SK-N-DZ (cell line): Measurements from ENCODE around the gene ZNF45. TPM values are rescaled to one million over a fixed set of nuclear protein-coding genes. Genes with fewer than 3 reads are reported as not detected.
A peak's percentile ranks its signal among the peaks of the same experiment; 100 is the strongest.
"Not testable (repeated sequence)": the region's sequence is repeated elsewhere in the genome, so short reads cannot be mapped to it uniquely, and the experiment has no call there.

ENCODE experiments used
- DNase-seq: peaks from one replicate; pipeline ENCODE4 v3.0.0-alpha.2; 2015; ENCODE audit warnings: low spot score
- polyA plus RNA-seq, 2 experiments: library from polyadenylated mRNA; depleted of rRNA; stranded (reverse); fragments of >200 nt; gene quantifications; 2 replicates each; pipeline ENCODE4 v1.2.3, GENCODE V29; 2014

Gene ZNF45
- polyA plus RNA-seq (2014; cell fraction: cytosol; rRNA removed) = 5.3 and 6.0 TPM in 2 replicates
- polyA plus RNA-seq (2014; cell fraction: nucleus; rRNA removed) = 8.5 and 11.6 TPM in 2 replicates

- DNase-seq = peak; percentile 87
Observed at GRCh38 chr19:43934985-43935708, at the start of gene ZNF45. TSS of gene ZNF45 (minus strand) at chr19:43935282. CDS start at chr19:43922185, 13,097 bp downstream.

GRCh38 chr19:43984687-43985000 lies 49.6 kb upstream of the ZNF45 start:
- no peak for DNase-seq

DNA sequence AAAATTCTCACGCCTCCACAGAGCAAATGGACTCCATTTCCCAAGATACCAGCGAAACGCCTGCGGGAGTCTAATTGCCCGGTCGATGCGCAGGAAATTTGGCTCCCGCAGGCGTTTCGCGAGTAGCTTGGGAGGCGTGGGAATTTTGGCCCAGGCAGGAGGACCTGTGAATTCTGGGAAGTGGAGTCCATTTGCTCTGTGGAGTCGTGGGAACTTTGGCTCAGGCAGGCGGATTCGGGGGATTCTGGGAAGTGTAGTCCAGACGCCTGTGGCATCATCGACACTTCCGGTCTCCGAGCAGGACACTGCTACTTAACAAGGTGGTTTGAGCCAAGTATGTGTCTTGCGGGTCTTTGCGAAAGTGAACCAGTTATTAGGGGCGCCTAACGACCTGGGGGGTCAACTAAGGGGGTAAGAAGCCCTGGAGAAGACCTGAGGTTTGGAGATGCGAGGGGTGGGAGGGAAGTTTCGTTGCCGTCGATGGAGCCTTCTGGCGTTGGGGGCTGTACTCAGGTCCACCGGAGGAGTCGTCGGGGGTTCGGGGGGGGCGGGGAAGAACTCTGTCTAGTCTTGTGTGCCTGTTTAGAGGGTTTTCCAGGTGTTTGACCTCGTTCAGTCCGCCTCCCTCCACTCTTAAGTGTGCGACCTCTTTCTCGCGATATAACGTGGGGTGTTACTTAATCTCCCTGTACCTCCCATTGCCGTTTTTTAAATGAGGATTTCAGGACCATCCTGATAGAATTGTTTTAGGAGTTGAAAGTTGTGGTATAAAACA lies 49.0 kb upstream of the ZNF45 start, which contains the start of gene ZNF155:
Gene ZNF155, plus strand, starts transcription at position 277 of the 775 bp plus-strand sequence. CDS start 4,356 bp downstream, outside the sequence.
- peak; percentile 97 for DNase-seq

GRCh38 chr19:43983544-43983911 lies 48.4 kb upstream of the ZNF45 start:
- no peak for DNase-seq

DNA sequence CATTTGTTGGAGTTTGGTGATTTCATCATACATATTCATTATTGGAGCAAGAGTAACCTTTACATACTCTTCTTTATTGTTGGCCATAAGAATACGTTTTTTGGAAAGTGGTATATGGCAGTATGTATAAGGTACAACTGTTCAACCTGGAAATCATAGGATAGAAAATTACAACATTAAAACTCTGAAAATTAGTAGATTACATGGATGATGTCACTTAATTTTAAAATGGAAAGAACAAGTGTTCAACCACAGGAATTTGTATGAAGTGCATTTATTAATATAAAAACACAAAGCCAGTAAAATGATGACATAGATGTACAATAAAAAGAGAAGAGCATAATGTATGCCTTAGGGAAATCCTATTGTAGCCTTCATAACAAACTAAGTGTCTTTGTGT lies 41.6 kb upstream of the ZNF45 start:
- DNase-seq = no peak

DNA sequence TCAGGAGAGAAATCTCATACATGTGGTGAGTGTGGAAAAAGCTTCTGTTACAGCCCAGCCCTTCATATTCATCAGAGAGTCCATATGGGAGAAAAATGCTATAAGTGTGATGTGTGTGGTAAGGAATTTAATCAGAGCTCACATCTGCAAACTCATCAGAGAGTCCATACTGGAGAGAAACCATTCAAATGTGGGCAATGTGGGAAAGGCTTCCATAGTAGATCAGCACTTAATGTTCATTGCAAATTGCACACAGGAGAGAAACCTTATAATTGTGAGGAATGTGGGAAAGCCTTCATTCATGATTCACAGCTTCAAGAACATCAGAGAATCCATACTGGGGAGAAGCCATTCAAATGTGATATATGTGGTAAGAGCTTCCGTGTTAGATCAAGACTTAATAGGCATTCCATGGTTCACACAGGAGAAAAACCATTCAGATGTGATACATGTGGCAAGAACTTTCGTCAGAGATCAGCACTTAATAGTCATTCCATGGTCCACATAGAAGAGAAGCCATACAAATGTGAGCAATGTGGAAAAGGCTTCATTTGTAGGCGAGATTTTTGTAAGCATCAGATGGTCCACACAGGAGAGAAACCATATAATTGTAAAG lies 31.1 kb upstream of the ZNF45 start:
- no peak for DNase-seq

DNA sequence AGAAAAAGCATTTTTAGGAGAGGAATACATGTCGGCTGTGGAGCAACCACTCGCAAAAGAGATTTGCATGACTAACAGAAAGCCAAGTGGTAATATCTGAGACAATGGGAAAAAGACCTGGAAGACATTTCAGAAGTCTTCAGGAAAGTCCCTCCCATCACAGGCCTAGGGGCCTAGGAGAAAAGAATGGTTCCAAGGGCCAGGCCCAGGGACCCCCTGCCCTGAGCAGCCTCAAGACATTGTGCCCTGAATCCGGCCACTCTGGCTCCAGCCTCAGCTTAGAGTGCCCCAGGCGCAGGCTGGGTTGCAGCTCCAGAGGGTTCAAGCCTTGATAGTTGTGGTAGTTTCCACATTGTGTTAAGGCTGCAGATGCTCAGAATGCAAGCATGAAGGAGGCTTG lies 25.3 kb upstream of the ZNF45 start:
- no peak for DNase-seq

DNA sequence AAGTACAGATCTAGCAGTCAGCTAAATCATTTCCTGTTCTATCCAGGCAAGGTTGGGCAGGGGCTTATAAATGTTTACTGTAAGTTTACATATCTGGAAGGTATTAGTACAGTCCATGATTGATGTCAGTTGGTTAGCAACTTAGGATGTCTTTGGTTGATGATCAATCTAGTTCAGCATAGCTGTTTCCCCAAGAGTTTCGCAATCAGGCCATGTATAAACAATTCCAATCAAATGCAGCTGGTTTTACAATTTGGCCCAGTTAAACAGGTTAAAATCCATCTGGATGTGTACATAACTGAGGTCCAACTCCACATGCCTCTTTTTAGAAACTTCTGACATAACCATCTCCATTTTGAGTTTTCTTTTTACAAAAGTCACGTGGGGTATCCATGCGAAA lies 22.8 kb upstream of the ZNF45 start:
- DNase-seq = no peak

DNA sequence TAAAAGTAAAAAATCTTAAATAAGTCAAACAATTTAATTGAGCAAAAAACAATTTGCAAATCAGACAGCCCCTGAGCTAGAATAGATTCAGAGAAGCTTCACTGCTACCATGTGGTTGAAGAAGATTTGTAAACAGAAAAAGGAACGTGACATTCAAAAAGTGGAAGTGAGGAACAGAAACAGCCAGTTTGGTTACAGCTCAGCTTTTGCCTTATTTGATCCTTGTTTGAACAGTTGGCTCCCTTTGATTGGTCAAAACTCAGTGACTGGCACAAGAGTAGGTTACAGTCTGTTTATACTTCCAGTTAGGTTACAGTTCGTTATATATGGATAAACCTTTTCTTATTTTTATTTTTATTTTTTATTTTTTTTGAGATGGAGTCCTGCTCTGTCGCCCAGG lies 21.7 kb upstream of the ZNF45 start:
- no peak for DNase-seq

DNA sequence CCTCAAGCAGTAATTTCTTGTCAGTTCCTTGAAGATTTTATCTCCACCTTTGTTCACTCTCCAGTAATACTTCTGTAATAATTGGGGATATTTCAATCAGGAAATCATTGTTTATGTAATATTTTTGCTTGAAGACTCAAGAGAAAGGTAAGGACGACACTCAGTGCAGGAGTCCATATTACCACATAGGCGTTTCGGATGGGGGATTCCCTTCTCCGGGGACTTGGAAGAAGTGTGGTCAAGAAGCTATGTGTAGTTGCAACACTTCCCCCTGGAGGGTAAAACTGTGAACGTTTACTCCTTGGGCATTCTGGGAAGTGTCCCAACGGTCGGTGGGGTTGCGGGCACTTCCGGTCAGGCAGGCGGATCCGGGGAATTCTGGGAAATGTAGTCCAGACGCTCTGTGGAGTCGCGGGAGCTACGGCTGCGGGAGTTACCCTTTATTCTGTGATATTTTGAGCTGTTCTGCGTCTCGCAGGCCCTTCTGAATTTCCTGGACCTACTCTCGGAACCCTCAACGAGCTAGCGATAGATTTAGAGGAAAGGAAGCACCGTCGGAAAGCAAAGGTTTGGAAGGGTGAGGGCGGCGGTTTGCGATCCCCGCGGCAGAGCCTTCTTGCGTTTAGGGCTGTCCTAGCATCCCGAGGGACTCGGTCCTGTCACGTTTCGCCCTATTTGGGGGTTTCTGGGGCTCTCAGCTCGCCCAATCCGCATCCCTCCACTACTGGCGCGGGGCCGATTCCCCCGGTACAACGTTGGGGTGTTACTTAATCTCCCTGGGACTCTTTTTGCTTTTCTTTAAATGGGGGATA lies 16.0 kb upstream of the ZNF45 start, which contains the start of gene ZNF221:
Gene ZNF221, plus strand, starts transcription at position 395 of the 812 bp plus-strand sequence. CDS start 11,499 bp downstream, outside the sequence.
- DNase-seq = peak; percentile 93

GRCh38 chr19:43949803-43950202 lies 14.7 kb upstream of the ZNF45 start:
- not testable (repeated sequence) for DNase-seq

DNA sequence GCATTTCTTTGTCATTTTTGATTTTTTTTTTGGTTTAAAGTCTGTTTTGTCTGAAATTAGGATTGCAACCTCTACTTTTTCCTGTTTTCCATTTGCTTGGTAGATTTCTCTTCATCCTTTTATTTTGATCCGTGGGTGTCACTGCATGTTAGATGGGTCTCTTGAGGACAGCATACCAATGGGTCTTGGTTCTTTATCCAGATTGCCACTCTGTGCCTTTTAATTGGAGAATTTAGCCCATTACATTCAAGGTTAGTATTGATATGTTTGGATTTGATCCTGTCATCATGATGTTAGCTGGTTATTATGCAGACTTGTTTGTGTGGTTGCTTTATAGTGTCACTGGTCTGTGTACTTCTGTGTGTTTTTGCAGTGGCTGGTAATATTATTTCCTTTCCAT lies 12.3 kb upstream of the ZNF45 start:
- not testable (repeated sequence) for DNase-seq

- DNase-seq = no peak
Observed at GRCh38 chr19:43941209-43941608, 6.1 kb upstream of the ZNF45 start.

- no peak for DNase-seq
Observed at GRCh38 chr19:43940719-43941118, 5.6 kb upstream of the ZNF45 start.

- no peak for DNase-seq
Observed at GRCh38 chr19:43939557-43940260, 4.6 kb upstream of the ZNF45 start.

GRCh38 chr19:43936188-43936587 lies 1.1 kb upstream of the ZNF45 start:
- DNase-seq = no peak

- DNase-seq = no peak
Observed at GRCh38 chr19:43934055-43934984, 762 bp downstream of the ZNF45 start.

DNA sequence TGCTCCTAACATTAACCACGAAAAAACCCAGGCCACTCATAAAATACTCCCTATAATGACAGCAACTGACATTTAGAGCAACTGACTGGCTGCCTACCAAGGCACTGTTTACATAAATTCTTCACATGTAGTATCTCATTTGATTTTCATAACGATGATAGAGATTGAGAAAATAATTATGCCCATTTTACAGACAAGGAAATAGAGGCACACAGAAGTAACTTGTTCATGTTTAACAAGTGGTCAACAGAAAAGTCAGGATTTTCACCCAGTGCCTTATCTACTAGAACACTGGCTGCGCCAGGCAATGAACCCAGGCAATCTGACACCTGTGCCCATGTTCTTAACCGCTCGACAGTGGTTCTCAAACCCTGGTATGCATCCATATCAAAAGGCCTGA lies 6.3 kb downstream of the ZNF45 start:
- no peak for DNase-seq

DNA sequence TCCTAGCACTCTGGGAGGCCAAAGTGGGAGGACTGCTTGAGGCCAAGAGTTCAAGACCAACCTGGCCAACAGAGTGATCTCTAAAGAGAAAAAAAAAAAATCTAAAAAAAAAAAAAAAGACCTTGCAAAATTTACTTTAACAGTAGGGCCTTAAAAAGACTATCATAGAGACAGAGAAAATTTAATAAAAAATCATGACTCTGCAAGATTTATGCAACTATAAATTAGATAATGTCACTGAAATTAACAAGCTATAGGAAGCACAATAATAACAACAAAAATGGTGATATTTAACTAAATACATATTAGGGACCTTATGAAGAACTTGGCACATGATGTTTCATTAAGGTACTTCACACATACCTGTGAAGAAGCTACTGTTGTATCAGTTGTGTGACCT lies 11.2 kb downstream of the ZNF45 start:
- no peak for DNase-seq

DNA sequence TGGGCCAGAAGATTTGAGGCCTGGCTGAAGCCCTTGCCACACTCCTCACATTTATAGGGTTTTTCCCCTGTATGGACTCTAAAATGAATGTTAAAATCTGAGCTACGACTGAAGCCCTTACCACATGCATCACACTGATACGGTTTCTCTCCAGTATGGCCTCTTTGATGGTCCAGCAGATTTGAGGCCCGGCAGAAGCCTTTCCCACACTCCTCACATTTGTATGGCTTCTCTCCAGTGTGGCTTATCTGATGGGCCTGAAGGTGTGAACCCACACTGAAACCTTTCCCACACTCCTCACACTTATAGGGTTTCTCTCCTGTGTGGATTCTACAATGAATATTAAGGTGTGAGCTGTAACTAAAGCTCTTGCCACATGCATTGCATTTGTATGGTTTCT lies 21.0 kb downstream of the ZNF45 start:
- no peak for DNase-seq
